Brain microvascular endothelial cell (primary cell): Measurements from ENCODE around the gene RBM19.

Source experiments
- DNase-seq: peaks from one replicate; pipeline ENCODE4 v3.0.0-alpha.2; 2020
- H3K27ac ChIP-seq: fragments of 250-450 bp; sonication (Bioruptor Pico); 2 replicates; pipeline ENCODE4 v1.5.1; 2020; ENCODE audit warnings: mild to moderate bottlenecking, moderate library complexity
- H3K27me3 ChIP-seq: fragments of 250-450 bp; sonication (Bioruptor Pico); replicated peaks from 2 replicates; pipeline ENCODE4 v1.5.1; 2020; ENCODE audit warnings: mild to moderate bottlenecking
- H3K36me3 ChIP-seq: fragments of 250-450 bp; sonication (Bioruptor Pico); replicated peaks from 2 replicates; pipeline ENCODE4 v1.5.1; 2020; ENCODE audit warnings: mild to moderate bottlenecking
- H3K4me3 ChIP-seq: 2 replicates; pipeline ENCODE4 v1.5.1; 2011; ENCODE audit warnings: low read depth, mild to moderate bottlenecking, control low read depth, low read length, moderate library complexity
- CTCF ChIP-seq: IDR thresholded peaks from 2 replicates; pipeline ENCODE4 v1.5.1; 2011; ENCODE audit warnings: low read depth, mild to moderate bottlenecking, moderate library complexity, low read length, control low read depth, inconsistent platforms; ENCODE audit errors: missing control alignments
- in situ Hi-C: cut with HindIII; loops from 2 replicates; pipeline ENCODE4 v1.10.0; 2017; ENCODE audit warnings: low sequenced_read_pairs, low pct_ligation_motif_present

Gene RBM19

GRCh38 chr12:113820842-113821241, 145.3 kb downstream of the RBM19 start:
- H3K4me3 ChIP-seq: no peak overlapping the region
- DNase-seq: no peak
- no peak for TF ChIP-seq CTCF
- H3K27ac ChIP-seq: no peak overlapping the region
- no peaks in the 10 kb centered on the region for H3K27me3 ChIP-seq
- in situ Hi-C loops: no loop called here
- H3K36me3 ChIP-seq: no peaks in the 10 kb centered on the region

GRCh38 chr12:113820309-113820708, 145.8 kb downstream of the RBM19 start:
- in situ Hi-C loops: no loop called here
- H3K4me3 ChIP-seq: no peak overlapping the region
- no peaks in the 10 kb centered on the region for H3K36me3 ChIP-seq
- no peak for TF ChIP-seq CTCF
- no peak for DNase-seq
- no peak overlapping the region for H3K27ac ChIP-seq
- no peaks in the 10 kb centered on the region for H3K27me3 ChIP-seq

- no peak for TF ChIP-seq CTCF
- H3K36me3 ChIP-seq: no peaks in the 10 kb centered on the region
- H3K4me3 ChIP-seq: no peak overlapping the region
- in situ Hi-C loops: no loop called here
- no peak for DNase-seq
- H3K27me3 ChIP-seq: no peaks in the 10 kb centered on the region
- no peak overlapping the region for H3K27ac ChIP-seq
Observed at GRCh38 chr12:113819495-113819894, 146.6 kb downstream of the RBM19 start.

- in situ Hi-C loops: no loop called here
- H3K4me3 ChIP-seq: no peak overlapping the region
- no peaks in the 10 kb centered on the region for H3K36me3 ChIP-seq
- no peaks in the 10 kb centered on the region for H3K27me3 ChIP-seq
- no peak overlapping the region for H3K27ac ChIP-seq
- peak; percentile 70 for TF ChIP-seq CTCF
- no peak for DNase-seq
Observed at GRCh38 chr12:113818833-113819232, 147.3 kb downstream of the RBM19 start.

GRCh38 chr12:113818283-113818682, 147.8 kb downstream of the RBM19 start:
- DNase-seq: no peak
- H3K36me3 ChIP-seq: no peaks in the 10 kb centered on the region
- no peak overlapping the region for H3K27ac ChIP-seq
- H3K4me3 ChIP-seq: no peak overlapping the region
- in situ Hi-C loops: no loop called here
- H3K27me3 ChIP-seq: no peaks in the 10 kb centered on the region
- no peak for TF ChIP-seq CTCF

GRCh38 chr12:113816866-113817265, 149.3 kb downstream of the RBM19 start:
- DNase-seq: no peak
- no peak for TF ChIP-seq CTCF
- in situ Hi-C loops: no loop called here

More at GRCh38 chr12:113816866-113817265, 149.3 kb downstream of the RBM19 start:
- H3K27ac ChIP-seq: no peak overlapping the region
- no peaks in the 10 kb centered on the region for H3K27me3 ChIP-seq
- H3K4me3 ChIP-seq: no peak overlapping the region
- no peaks in the 10 kb centered on the region for H3K36me3 ChIP-seq
